Measurements from ENCODE around the gene PEX14. TPM values are rescaled to one million over a fixed set of nuclear protein-coding genes. Genes with fewer than 3 reads are reported as not detected.
"Not testable (repeated sequence)": the region's sequence is repeated elsewhere in the genome, so short reads cannot be mapped to it uniquely, and the experiment has no call there.

Gene PEX14
- total and polyA plus RNA-seq, 5 experiments from 2014 or later = 3.3 to 23.7 (median 5.5) TPM

- ATAC-seq = no peak
- no peak for DNase-seq
- H3K4me1 Mint-ChIP-seq = peaks cover 11 to 50% (median 36%) of the 10 kb centered on the region in 4 donors
- no peak overlapping the region for H3K4me3 Mint-ChIP-seq
- H3K27ac Mint-ChIP-seq = peak overlapping the region in 2 of 10 donors; percentile 2 to 25
- H3K27me3 Mint-ChIP-seq = no peaks in the 10 kb centered on the region
- no peaks in the 10 kb centered on the region for H3K9me3 Mint-ChIP-seq
- H3K36me3 Mint-ChIP-seq = peaks cover 0 to 29% (median 0%) of the 10 kb centered on the region in 3 donors
- POLR2A ChIA-PET = interaction anchor here (0.6 to 0.7 kb wide), 3 partner anchors 9 to 725 kb away, joined by 3 to 5 read pairs (median 3); no protein-coding TSS in a partner anchor
These were observed 27.5 kb downstream of the PEX14 start for GRCh38 chr1:10502206-10502605.

- H3K27ac Mint-ChIP-seq = peak overlapping the region in 2 of 10 donors; percentile 34 to 35
- H3K4me3 Mint-ChIP-seq = no peak overlapping the region
- POLR2A ChIA-PET = no interaction called here
- no peak for DNase-seq
- H3K27me3 Mint-ChIP-seq = no peaks in the 10 kb centered on the region
- no peak for ATAC-seq
- peaks cover 10 to 46% (median 30%) of the 10 kb centered on the region in 4 donors for H3K4me1 Mint-ChIP-seq
- H3K9me3 Mint-ChIP-seq = no peaks in the 10 kb centered on the region
- H3K36me3 Mint-ChIP-seq = peaks cover 0 to 20% (median 0%) of the 10 kb centered on the region in 3 donors
These were observed 29.5 kb downstream of the PEX14 start for GRCh38 chr1:10504249-10504648.

GRCh38 chr1:10506046-10506676, 31.4 kb downstream of the PEX14 start:
- H3K4me3 Mint-ChIP-seq, H3K9me3 Mint-ChIP-seq, DNase-seq, ATAC-seq, H3K27me3 Mint-ChIP-seq: not testable (repeated sequence)
- peaks cover 0 to 13% (median 0%) of the 10 kb centered on the region in 3 donors for H3K36me3 Mint-ChIP-seq
- POLR2A ChIA-PET = interaction anchor here (3.9 kb wide), 1 partner anchor 10 kb away, joined by 16 read pairs; no protein-coding TSS in a partner anchor
- H3K4me1 Mint-ChIP-seq = peaks cover 14 to 52% (median 41%) of the 10 kb centered on the region in 4 donors
- H3K27ac Mint-ChIP-seq = peak overlapping the region in 6 of 10 donors; percentile 19 to 70 (median 42)

DNA sequence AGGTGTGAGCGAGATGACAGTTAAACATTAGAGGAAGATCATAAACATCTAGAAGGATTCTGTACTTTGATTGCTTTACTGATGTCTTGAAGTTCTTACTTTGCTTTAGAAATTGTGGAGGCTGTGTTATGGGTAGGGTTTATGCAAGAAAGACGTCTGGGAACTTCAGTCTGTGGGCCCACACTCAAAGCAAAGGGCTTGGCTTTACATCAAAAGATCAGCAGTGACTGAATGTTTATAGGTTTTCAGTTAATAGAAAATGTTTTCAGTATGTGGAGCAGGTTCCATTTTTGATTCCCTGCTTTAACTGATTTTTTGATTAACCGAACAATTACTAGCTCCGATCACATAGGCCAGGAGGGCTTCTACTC, 31.9 kb downstream of the PEX14 start:
- POLR2A ChIA-PET = interaction anchor here (3.9 kb wide), 1 partner anchor 10 kb away, joined by 16 read pairs; no protein-coding TSS in a partner anchor
- peaks cover 0 to 13% (median 0%) of the 10 kb centered on the region in 3 donors for H3K36me3 Mint-ChIP-seq
- no peaks in the 10 kb centered on the region for H3K27me3 Mint-ChIP-seq
- H3K9me3 Mint-ChIP-seq = no peaks in the 10 kb centered on the region
- ATAC-seq (no peak), DNase-seq (no peak)
- peak overlapping the region in 5 of 10 donors; percentile 19 to 70 (median 52) for H3K27ac Mint-ChIP-seq
- no peak overlapping the region for H3K4me3 Mint-ChIP-seq
- H3K4me1 Mint-ChIP-seq = peaks cover 14 to 57% (median 46%) of the 10 kb centered on the region in 4 donors

DNA sequence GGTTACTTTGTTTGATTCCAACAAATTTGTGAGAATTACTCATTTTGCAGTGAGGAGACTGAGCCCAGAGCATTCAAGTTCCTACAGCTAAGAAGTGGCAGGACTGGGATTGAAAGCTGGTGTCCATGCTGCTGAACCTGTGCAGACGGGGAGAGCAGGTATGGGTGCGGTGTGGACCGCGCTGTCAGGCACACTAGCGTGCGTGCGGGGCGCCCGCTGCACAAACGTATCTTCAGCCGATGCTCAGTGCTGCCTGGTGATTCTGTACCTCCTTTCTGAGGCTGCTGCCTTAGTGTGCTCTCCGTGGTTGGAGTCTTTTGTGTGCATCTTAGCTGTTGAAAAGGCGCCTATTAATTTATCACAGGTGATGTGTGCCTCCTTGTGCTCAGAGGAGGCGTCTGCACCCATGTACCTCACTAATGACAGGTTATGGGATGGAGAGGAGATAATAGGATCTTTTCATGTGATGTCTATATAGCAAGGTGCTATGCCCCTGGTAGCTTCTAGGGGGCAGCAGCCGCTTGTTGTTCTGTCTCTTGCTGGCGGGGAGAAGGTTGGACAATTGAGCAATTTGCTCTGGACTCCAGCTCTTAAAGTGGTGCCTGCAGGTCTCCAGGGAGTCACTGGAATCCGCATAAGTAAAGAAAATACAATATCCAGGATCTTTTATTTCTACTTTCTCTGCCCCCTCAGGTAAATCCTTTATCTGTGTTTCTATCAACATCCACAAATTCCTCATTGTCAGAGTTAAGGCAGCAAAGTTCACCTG, 32.5 kb downstream of the PEX14 start:
- DNase-seq (peak; percentile 22 to 70 (median 42)), ATAC-seq (peak; percentile 43 to 66)
- Mint-ChIP-seq H3K9me3 (no peaks in the 10 kb centered on the region), H3K27ac (peak overlapping the region in 9 of 10 donors; percentile 7 to 81 (median 70)), H3K27me3 (no peaks in the 10 kb centered on the region), H3K36me3 (peaks cover 0 to 9% (median 0%) of the 10 kb centered on the region in 3 donors), H3K4me3 (peak overlapping the region in 2 of 10 donors; percentile 3 to 16), H3K4me1 (peaks cover 14 to 56% (median 47%) of the 10 kb centered on the region in 4 donors)
- POLR2A ChIA-PET = interaction anchor here (0.7 to 3.9 kb wide), 2 partner anchors 11 to 1375 kb away, joined by 3 to 16 read pairs; no protein-coding TSS in a partner anchor

DNA sequence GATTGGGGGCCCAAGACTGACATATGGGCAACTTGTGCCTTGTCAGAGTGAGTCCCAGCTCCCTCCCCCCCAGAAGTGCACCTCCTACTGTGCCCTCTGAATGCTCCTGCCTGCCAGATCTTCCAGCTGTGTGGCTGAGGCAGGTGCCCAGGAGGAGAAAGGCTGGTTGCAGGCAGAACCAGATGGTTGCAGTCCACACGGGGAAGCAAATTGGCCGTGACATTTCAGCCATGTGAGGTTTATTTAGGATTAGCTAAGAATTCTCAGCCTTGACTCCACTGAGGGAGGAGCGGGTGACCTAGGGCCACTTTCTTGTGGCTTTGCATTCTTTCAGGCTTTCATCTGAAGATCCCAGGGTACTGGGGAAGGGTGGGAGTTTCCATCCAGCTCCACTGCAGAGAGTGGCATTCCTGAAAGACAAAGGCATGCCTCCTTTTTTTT, 33.8 kb downstream of the PEX14 start:
- Mint-ChIP-seq H3K9me3 (no peaks in the 10 kb centered on the region), H3K27ac (peak overlapping the region in 2 of 10 donors; percentile 13 to 43), H3K36me3 (peaks cover 0 to 8% (median 0%) of the 10 kb centered on the region in 3 donors), H3K4me1 (peaks cover 16 to 65% (median 55%) of the 10 kb centered on the region in 4 donors), H3K4me3 (no peak overlapping the region), H3K27me3 (no peaks in the 10 kb centered on the region)
- no peak for ATAC-seq
- no peak for DNase-seq
- POLR2A ChIA-PET = interaction anchor here (1.0 to 3.9 kb wide), 3 partner anchors 8 to 12 kb away, joined by 4 to 16 read pairs (median 5); no protein-coding TSS in a partner anchor

DNA sequence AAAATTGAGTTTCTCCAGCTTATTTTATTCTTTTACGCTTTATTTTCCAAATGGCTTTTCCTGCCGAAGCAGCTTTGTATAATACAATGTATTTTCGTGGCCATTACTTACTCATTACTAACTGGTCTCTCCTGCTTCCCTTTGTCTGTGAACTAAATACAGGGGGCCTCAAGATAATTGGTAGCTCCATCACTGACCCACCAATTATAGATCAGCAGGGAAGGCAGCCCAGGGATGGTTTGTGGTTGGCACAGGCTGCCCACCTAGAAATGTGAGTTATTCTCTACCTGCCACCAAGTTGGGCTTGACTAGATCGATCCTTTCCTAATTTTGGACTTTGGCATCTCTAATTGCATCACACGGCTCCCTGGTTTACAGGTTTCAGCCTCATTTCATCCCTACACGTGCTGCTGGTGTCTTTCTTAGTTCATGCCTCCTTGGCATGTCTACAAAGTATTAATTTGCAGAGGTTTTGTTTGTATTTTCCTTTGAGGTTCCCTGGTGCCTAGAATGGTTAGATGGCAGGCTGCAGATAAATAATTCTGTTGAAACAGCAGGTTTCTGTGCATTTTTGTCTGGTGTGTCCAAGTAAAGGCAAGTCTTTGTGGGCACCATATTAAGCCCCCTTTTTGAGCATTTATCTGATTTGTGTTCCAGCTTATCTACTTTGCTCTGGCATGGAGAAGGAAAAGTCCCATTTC, 35.2 kb downstream of the PEX14 start:
- peak overlapping the region in 9 of 10 donors; percentile 78 to 94 (median 85) for H3K27ac Mint-ChIP-seq
- H3K4me3 Mint-ChIP-seq = peak overlapping the region in 8 of 10 donors; percentile 65 to 87 (median 76)
- peaks cover 24 to 79% (median 67%) of the 10 kb centered on the region in 4 donors for H3K4me1 Mint-ChIP-seq
- peaks cover 0 to 5% (median 0%) of the 10 kb centered on the region in 3 donors for H3K36me3 Mint-ChIP-seq
- no peak for DNase-seq
- no peaks in the 10 kb centered on the region for H3K9me3 Mint-ChIP-seq
- no peak for ATAC-seq
- POLR2A ChIA-PET = interaction anchor here (0.6 to 2.0 kb wide), 3 partner anchors 12 to 503 kb away, joined by 3 to 8 read pairs (median 5); partner anchors contain the start of gene TARDBP
- no peaks in the 10 kb centered on the region for H3K27me3 Mint-ChIP-seq

- H3K4me3 Mint-ChIP-seq = peak overlapping the region; percentile 65 to 87 (median 76)
- H3K27me3 Mint-ChIP-seq = no peaks in the 10 kb centered on the region
- DNase-seq (peak; percentile 22 to 87 (median 66)), ATAC-seq (peak; percentile 92 to 97)
- H3K4me1 Mint-ChIP-seq = peaks cover 28 to 85% (median 72%) of the 10 kb centered on the region in 4 donors
- H3K9me3 Mint-ChIP-seq = no peaks in the 10 kb centered on the region
- POLR2A ChIA-PET = interaction anchor here (0.5 to 2.0 kb wide), 6 partner anchors 8 to 1509 kb away, joined by 3 to 8 read pairs (median 3); partner anchors contain the start of gene TARDBP
- H3K36me3 Mint-ChIP-seq = peaks cover 0 to 3% (median 0%) of the 10 kb centered on the region in 3 donors
- peak overlapping the region; percentile 61 to 94 (median 84) for H3K27ac Mint-ChIP-seq
These were observed 36.1 kb downstream of the PEX14 start for GRCh38 chr1:10510520-10511493.

GRCh38 chr1:10511494-10511885, 36.7 kb downstream of the PEX14 start:
- Mint-ChIP-seq H3K4me1 (peaks cover 26 to 90% (median 77%) of the 10 kb centered on the region in 4 donors), H3K9me3 (no peaks in the 10 kb centered on the region), H3K27ac (peak overlapping the region; percentile 61 to 94 (median 84)), H3K4me3 (peak overlapping the region; percentile 65 to 87 (median 76)), H3K36me3 (peaks cover 0 to 3% (median 0%) of the 10 kb centered on the region in 3 donors), H3K27me3 (no peaks in the 10 kb centered on the region)
- POLR2A ChIA-PET = interaction anchor here (0.5 to 2.0 kb wide), 5 partner anchors 9 to 1510 kb away, joined by 3 to 8 read pairs (median 3); partner anchors contain the start of gene TARDBP
- no peak for DNase-seq
- no peak for ATAC-seq

DNA sequence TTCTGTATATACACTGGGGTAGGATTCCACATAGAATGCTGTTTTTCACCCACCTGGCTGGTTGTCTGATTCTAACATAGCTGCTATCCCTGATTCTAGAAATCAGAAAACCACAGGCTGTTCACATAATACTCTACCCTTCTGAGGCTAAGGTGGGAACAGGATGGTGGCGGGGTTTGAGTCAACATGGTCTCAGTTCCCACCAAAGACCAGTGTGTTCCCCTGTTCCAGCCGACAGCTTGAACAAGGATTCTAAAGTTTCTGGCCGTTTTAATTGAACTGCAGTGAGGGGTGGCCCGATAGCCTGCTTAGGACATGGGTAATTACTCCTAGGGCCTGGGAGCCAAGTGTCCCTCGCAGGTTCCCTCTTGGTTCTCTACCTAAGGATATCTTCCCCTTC, 38.4 kb downstream of the PEX14 start:
- no peaks in the 10 kb centered on the region for H3K27me3 Mint-ChIP-seq
- H3K27ac Mint-ChIP-seq = peak overlapping the region in 9 of 10 donors; percentile 41 to 91 (median 71)
- ATAC-seq (no peak), DNase-seq (no peak)
- no peaks in the 10 kb centered on the region for H3K9me3 Mint-ChIP-seq
- H3K4me3 Mint-ChIP-seq = peak overlapping the region in 4 of 10 donors; percentile 6 to 52 (median 40)
- POLR2A ChIA-PET = interaction anchor here (0.7 to 1.0 kb wide), 2 partner anchors 10 to 37 kb away, joined by 3 to 4 read pairs; no protein-coding TSS in a partner anchor
- peaks cover 25 to 91% (median 75%) of the 10 kb centered on the region in 4 donors for H3K4me1 Mint-ChIP-seq
- peaks cover 0 to 6% (median 0%) of the 10 kb centered on the region in 3 donors for H3K36me3 Mint-ChIP-seq
